HL-60 (cell line): Measurements from ENCODE around the gene LAMA4.

Experiments used
- DNase-seq, 2 experiments: peaks; one replicate each; pipeline ENCODE4 v3.0.0-alpha.2; 2010 to 2020; ENCODE audit warnings: low read depth in 1 of 2, low spot score in 1 of 2
- H3K27ac ChIP-seq: fragments of 250-450 bp; sonication (Bioruptor Pico); replicated peaks from 2 replicates; pipeline ENCODE4 v1.5.1; 2020; ENCODE audit warnings: mild to moderate bottlenecking, moderate library complexity
- H3K27me3 ChIP-seq: fragments of 250-450 bp; sonication (Bioruptor Pico); 2 replicates; pipeline ENCODE4 v1.5.1; 2021; ENCODE audit warnings: mild to moderate bottlenecking, moderate library complexity; ENCODE audit not compliant: insufficient read depth, poor library complexity, severe bottlenecking
- H3K4me3 ChIP-seq: replicated peaks from 2 replicates; pipeline ENCODE4 v1.5.1; 2011; ENCODE audit warnings: mild to moderate bottlenecking, control low read depth, low read length; ENCODE audit not compliant: insufficient read depth
- CTCF ChIP-seq: IDR thresholded peaks from one replicate; pipeline ENCODE4 v1.5.1; 2011; ENCODE audit warnings: low read length, control low read depth, inconsistent platforms; ENCODE audit not compliant: insufficient read depth
- GABPA ChIP-seq: IDR thresholded peaks from 2 replicates; pipeline ENCODE4 v1.6.1; 2012; ENCODE audit warnings: low read depth
- POLR2AphosphoS5 ChIP-seq: IDR thresholded peaks from 2 replicates; pipeline ENCODE4 v1.6.1; 2012; ENCODE audit warnings: low read depth
- REST ChIP-seq: IDR thresholded peaks from 2 replicates; pipeline ENCODE4 v1.6.1; 2012; ENCODE audit warnings: low read depth; ENCODE audit not compliant: insufficient replicate concordance
- SPI1 ChIP-seq: IDR thresholded peaks from 2 replicates; pipeline ENCODE4 v1.6.1; 2012; ENCODE audit warnings: low read depth, mild to moderate bottlenecking, borderline replicate concordance

The LAMA4 gene

GRCh38 chr6:112281821-112282615, 27.7 kb upstream of the LAMA4 start:
- no peak for DNase-seq
- no peaks in the 10 kb centered on the region for H3K27me3 ChIP-seq
- no peak overlapping the region for H3K27ac ChIP-seq
- no peak overlapping the region for H3K4me3 ChIP-seq
- TF ChIP-seq GABPA (no peak), CTCF (no peak), REST (no peak), SPI1 (no peak), POLR2AphosphoS5 (no peak)

GRCh38 chr6:112279031-112279935, 24.9 kb upstream of the LAMA4 start:
- DNase-seq, result no peak
- no peak for TF ChIP-seq CTCF
- no peak for TF ChIP-seq REST
- TF ChIP-seq GABPA, result no peak
- no peak for TF ChIP-seq SPI1
- TF ChIP-seq POLR2AphosphoS5, result no peak
- H3K27ac ChIP-seq, result no peak overlapping the region
- H3K27me3 ChIP-seq, result no peaks in the 10 kb centered on the region
- no peak overlapping the region for H3K4me3 ChIP-seq

- no peak overlapping the region for H3K4me3 ChIP-seq
- DNase-seq, result no peak
- no peak for TF ChIP-seq REST
- TF ChIP-seq GABPA, result no peak
- no peak for TF ChIP-seq POLR2AphosphoS5
- TF ChIP-seq SPI1, result no peak
- TF ChIP-seq CTCF, result no peak
- no peaks in the 10 kb centered on the region for H3K27me3 ChIP-seq
- H3K27ac ChIP-seq, result no peak overlapping the region
Observed at GRCh38 chr6:112275365-112275764, 21.0 kb upstream of the LAMA4 start.
